Kidney (tissue), 14 donors: ENCODE measurements around the gene TMC2. TPM values are rescaled to one million over a fixed set of nuclear protein-coding genes. Genes with fewer than 3 reads are reported as not detected.

Experiments used
- DNase-seq, 5 donors: peaks; one replicate each; pipeline ENCODE4 v3.0.0-alpha.2; 2013 to 2020
- FAIRE-seq: peaks from 2 replicates; lab custom pipeline; 2012; peaks lifted over from hg19 to GRCh38; lab: Jason Lieb, UNC
- H3K27ac ChIP-seq, 2 donors: one replicate each; pipeline ENCODE4 v1.7.0; 2013; ENCODE audit warnings: low read depth in 2 of 2, low read length in 2 of 2, inconsistent platforms in 1 of 2
- H3K27me3 ChIP-seq: one replicate; pipeline ENCODE4 v1.7.1; 2013; ENCODE audit warnings: low read length, inconsistent platforms; ENCODE audit not compliant: control insufficient read depth, insufficient read depth
- H3K36me3 ChIP-seq, 3 donors: one replicate each; pipeline versions ENCODE4 v1.7.0 to v1.7.1; 2013; ENCODE audit warnings: low read length in 3 of 3, control low read depth in 1 of 3, inconsistent platforms in 1 of 3; ENCODE audit not compliant: insufficient read depth in 3 of 3, control insufficient read depth in 2 of 3
- H3K4me1 ChIP-seq, 3 donors: one replicate each; pipeline versions ENCODE4 v1.7.0 to v1.7.1; 2013; ENCODE audit warnings: low read length in 3 of 3, inconsistent platforms in 1 of 3, low read depth in 1 of 3; ENCODE audit not compliant: control insufficient read depth in 2 of 3, insufficient read depth in 2 of 3
- H3K4me3 ChIP-seq, 3 donors: one replicate each; pipeline versions ENCODE4 v1.7.0 to v1.8.1; 2013; ENCODE audit warnings: low read length in 3 of 3, control low read depth in 1 of 3, inconsistent platforms in 1 of 3
- H3K9ac ChIP-seq, 3 donors: one replicate each; pipeline versions ENCODE4 v1.7.0 to v1.7.1; 2013; ENCODE audit warnings: low read length in 3 of 3, control low read depth in 1 of 3, inconsistent platforms in 1 of 3
- H3K9me3 ChIP-seq, 3 donors: one replicate each; pipeline versions ENCODE4 v1.7.0 to v1.7.1; 2013; ENCODE audit warnings: low read length in 3 of 3, control low read depth in 1 of 3, inconsistent platforms in 1 of 3; ENCODE audit not compliant: control insufficient read depth in 2 of 3, insufficient read depth in 1 of 3
- CTCF ChIP-seq: IDR thresholded peaks from 3 replicates; pipeline ENCODE4 v1.5.1; 2012; ENCODE audit warnings: mild to moderate bottlenecking, moderate library complexity, borderline replicate concordance; ENCODE audit not compliant: insufficient read depth; ENCODE audit errors: extremely low read depth
- intact Hi-C: fragments of 100-400 bp; cut with DNase I; formaldehyde crosslinking; loops from one replicate; pipeline ENCODE4 v1.11.1; 2022
- polyA plus RNA-seq: library from polyadenylated mRNA; stranded (reverse); fragments of 350-450 nt; fragmentation: Illumina TruSeq; extraction: RNeasy Lipid Tissue Mini Kit (QIAGEN cat#74804); gene quantifications from one replicate; pipeline ENCODE4 v1.2.3, GENCODE V29; 2014; ENCODE audit warnings: low read depth, low replicate concordance; ENCODE audit not compliant: insufficient read depth
- total RNA-seq: library from RNA; stranded (reverse); fragmentation: NEBNext Ultra II Directional; extraction: Animal tissue kit (Norgen Biotek cat#: 25700); gene quantifications from one replicate; pipeline ENCODE4 v1.2.1, GENCODE V29; 2021
- donor health status: control.
- donor health status: control.
- donor health status: control.
- donor health status: control.
- donor health status: control.
- donor health status: DM: yes; HTN: yes; CAD: no.
- donor health status: Normal renal cell carcinoma (clear cell type).

TMC2 gene
- total and polyA plus RNA-seq, 2 donors from 2014 or later = not detected

GRCh38 chr20:2654384-2654822 lies 118.0 kb downstream of the TMC2 start:
- intact Hi-C loops = no loop called here
- FAIRE-seq = no peak

GRCh38 chr20:2654831-2655230 lies 118.5 kb downstream of the TMC2 start:
- no peak overlapping the region for H3K4me3 ChIP-seq
- no peak overlapping the region for H3K9ac ChIP-seq
- H3K27ac ChIP-seq = no peak overlapping the region
- H3K4me1 ChIP-seq = peaks cover 0 to 11% (median 5%) of the 10 kb centered on the region in 3 donors
- no peak for TF ChIP-seq CTCF
- no peaks in the 10 kb centered on the region for H3K9me3 ChIP-seq
- DNase-seq = no peak
- no peak for FAIRE-seq
- H3K27me3 ChIP-seq = no peaks in the 10 kb centered on the region
- intact Hi-C loops = no loop called here
- H3K36me3 ChIP-seq = peaks cover 27 to 58% (median 35%) of the 10 kb centered on the region in 3 donors

More at GRCh38 chr20:2654384-2654822, 118.0 kb downstream of the TMC2 start:
- Histone ChIP-seq H3K36me3 (peaks cover 27 to 54% (median 35%) of the 10 kb centered on the region in 3 donors), H3K4me1 (peaks cover 0 to 11% (median 5%) of the 10 kb centered on the region in 3 donors), H3K9me3 (no peaks in the 10 kb centered on the region), H3K9ac (no peak overlapping the region), H3K4me3 (no peak overlapping the region), H3K27me3 (no peaks in the 10 kb centered on the region), H3K27ac (no peak overlapping the region)
- no peak for DNase-seq
- TF ChIP-seq CTCF = no peak

GRCh38 chr20:2655331-2656116 lies 119.2 kb downstream of the TMC2 start:
- H3K4me1 ChIP-seq = peaks cover 0 to 11% (median 5%) of the 10 kb centered on the region in 3 donors
- FAIRE-seq (no peak), DNase-seq (no peak)
- no peak for TF ChIP-seq CTCF
- H3K9me3 ChIP-seq = no peaks in the 10 kb centered on the region
- no peak overlapping the region for H3K9ac ChIP-seq
- H3K27ac ChIP-seq = no peak overlapping the region
- intact Hi-C loops = no loop called here
- no peak overlapping the region for H3K4me3 ChIP-seq
- no peaks in the 10 kb centered on the region for H3K27me3 ChIP-seq
- peaks cover 27 to 65% (median 40%) of the 10 kb centered on the region in 3 donors for H3K36me3 ChIP-seq
